GM19035 (cell line): Measurements from ENCODE around the gene SUGCT.
"Not testable (repeated sequence)": the region's sequence is repeated elsewhere in the genome, so short reads cannot be mapped to it uniquely, and the experiment has no call there.

Source experiments
- ATAC-seq: cut with Tn5 transposase; IDR thresholded peaks from one replicate; pipeline ENCODE4 v1.9.1; 2021; ENCODE audit not compliant: unreplicated experiment

The SUGCT gene

GRCh38 chr7:40138973-40139372, 4.2 kb downstream of the SUGCT start:
- no peak for ATAC-seq

- ATAC-seq = not testable (repeated sequence)
These were observed 5.1 kb downstream of the SUGCT start for GRCh38 chr7:40139891-40140290.

GRCh38 chr7:40141916-40142315, 7.1 kb downstream of the SUGCT start:
- ATAC-seq = not testable (repeated sequence)

- not testable (repeated sequence) for ATAC-seq
These were observed 10.9 kb downstream of the SUGCT start for GRCh38 chr7:40145596-40146130.

GRCh38 chr7:40147371-40148246, 12.8 kb downstream of the SUGCT start:
- no peak for ATAC-seq

GRCh38 chr7:40148247-40148580, 13.4 kb downstream of the SUGCT start:
- not testable (repeated sequence) for ATAC-seq

GRCh38 chr7:40148671-40149070, 13.9 kb downstream of the SUGCT start:
- no peak for ATAC-seq

- no peak for ATAC-seq
These were observed 16.7 kb downstream of the SUGCT start for GRCh38 chr7:40151504-40151903.

- no peak for ATAC-seq
These were observed 22.2 kb downstream of the SUGCT start for GRCh38 chr7:40156988-40157387.

GRCh38 chr7:40162516-40162915, 27.7 kb downstream of the SUGCT start:
- no peak for ATAC-seq

- ATAC-seq = no peak
These were observed 30.4 kb downstream of the SUGCT start for GRCh38 chr7:40165216-40165615.

GRCh38 chr7:40167291-40167690, 32.5 kb downstream of the SUGCT start:
- no peak for ATAC-seq

- not testable (repeated sequence) for ATAC-seq
These were observed 33.5 kb downstream of the SUGCT start for GRCh38 chr7:40168266-40168665.

GRCh38 chr7:40173121-40173520, 38.3 kb downstream of the SUGCT start:
- not testable (repeated sequence) for ATAC-seq

- ATAC-seq = not testable (repeated sequence)
These were observed 40.5 kb downstream of the SUGCT start for GRCh38 chr7:40175256-40175655.

GRCh38 chr7:40175725-40176510, 41.1 kb downstream of the SUGCT start:
- ATAC-seq = no peak

GRCh38 chr7:40177071-40177470, 42.3 kb downstream of the SUGCT start:
- no peak for ATAC-seq

GRCh38 chr7:40182452-40182851, 47.6 kb downstream of the SUGCT start:
- ATAC-seq = no peak

GRCh38 chr7:40186586-40186985, 51.8 kb downstream of the SUGCT start:
- ATAC-seq = no peak

- no peak for ATAC-seq
These were observed 57.2 kb downstream of the SUGCT start for GRCh38 chr7:40192036-40192435.

GRCh38 chr7:40194745-40195144, 59.9 kb downstream of the SUGCT start:
- ATAC-seq = no peak

- ATAC-seq = no peak
These were observed 62.7 kb downstream of the SUGCT start for GRCh38 chr7:40197527-40197926.
